Lung (tissue), 12 donors: ENCODE results near the gene ASB15. TPM values are rescaled to one million over a fixed set of nuclear protein-coding genes. Genes with fewer than 3 reads are reported as not detected.
A peak's percentile ranks its signal among the peaks of the same experiment; 100 is the strongest.

Source experiments
- ATAC-seq: fragments of 200-7000 bp; cut with Tn5 transposase; one replicate; pipeline ENCODE4 v1.9.1; 2020; ENCODE audit warnings: moderate number of reproducible peaks; ENCODE audit not compliant: insufficient read depth, low FRiP score
- DNase-seq, 3 donors: peaks; one replicate each; pipeline ENCODE4 v3.0.0-alpha.2; 2013 to 2017
- H3K27ac ChIP-seq, 2 donors: one replicate each; pipeline ENCODE4 v1.5.1; 2013; ENCODE audit warnings: mild to moderate bottlenecking in 2 of 2, moderate library complexity in 2 of 2, control low read depth in 1 of 2, inconsistent platforms in 1 of 2, low read depth in 1 of 2, low read length in 1 of 2
- H3K27me3 ChIP-seq, 3 donors: one replicate each; pipeline ENCODE4 v1.5.1; 2013; ENCODE audit warnings: low read length in 2 of 3; ENCODE audit not compliant: control insufficient read depth in 3 of 3, insufficient read depth in 3 of 3
- H3K36me3 ChIP-seq, 4 donors: one replicate each; pipeline ENCODE4 v1.5.1; 2013; ENCODE audit warnings: low read length in 4 of 4, mild to moderate bottlenecking in 1 of 4, moderate library complexity in 1 of 4; ENCODE audit not compliant: control insufficient read depth in 4 of 4, insufficient read depth in 4 of 4
- H3K4me1 ChIP-seq, 5 donors: one replicate each; pipeline ENCODE4 v1.5.1; 2013; ENCODE audit warnings: low read length in 5 of 5, mild to moderate bottlenecking in 2 of 5, moderate library complexity in 1 of 5; ENCODE audit not compliant: control insufficient read depth in 5 of 5, insufficient read depth in 5 of 5
- H3K4me3 ChIP-seq: one replicate; pipeline ENCODE4 v1.5.1; 2013; ENCODE audit warnings: mild to moderate bottlenecking, control low read depth, moderate library complexity
- H3K9ac ChIP-seq, 2 donors: one replicate each; pipeline ENCODE4 v1.5.1; 2013; ENCODE audit warnings: low read length in 2 of 2, control low read depth in 1 of 2; ENCODE audit not compliant: insufficient read depth in 1 of 2
- H3K9me3 ChIP-seq, 4 donors: one replicate each; pipeline ENCODE4 v1.5.1; 2013; ENCODE audit warnings: low read length in 3 of 4, mild to moderate bottlenecking in 1 of 4, moderate library complexity in 1 of 4; ENCODE audit not compliant: control insufficient read depth in 4 of 4, insufficient read depth in 3 of 4
- CTCF ChIP-seq: IDR thresholded peaks from 2 replicates; pipeline ENCODE4 v1.5.1; 2012; ENCODE audit warnings: mild to moderate bottlenecking; ENCODE audit errors: control extremely low read depth, extremely low read depth
- WGBS, 2 donors: extraction: QIAGEN DNeasy Blood & Tissue Kit; methylation state at CpG; one replicate each; pipeline ENCODE4 v1.1.7; 2013; 5-methylcytosine and 5-hydroxymethylcytosine counted together
- polyA plus RNA-seq, 2 donors: library from polyadenylated mRNA; stranded (reverse); fragments of 200-250 nt; gene quantifications; one replicate each; pipeline ENCODE4 v1.2.1, GENCODE V29; 2013
- total RNA-seq, 2 donors: library from RNA; depleted of rRNA in 1 of 2; stranded (reverse); fragments of >200 nt in 1 of 2; gene quantifications; one replicate each; pipeline ENCODE4 v1.2.1, GENCODE V29; 2014 to 2021
- donor health status: control.
- donor health status: control.
- donor health status: Bipolar disorder and iron deficiency.
- donor health status: healthy.
- donor health status: DM: yes; HTN: yes; CAD: no.

Gene ASB15
- total and polyA plus RNA-seq, 4 donors: not detected

- ATAC-seq (no peak), DNase-seq (no peak)
- no peak overlapping the region for H3K4me3 ChIP-seq
- H3K27ac ChIP-seq: peak overlapping the region in 1 of 2 donors; percentile 80
- no peak overlapping the region for H3K9ac ChIP-seq
- TF ChIP-seq CTCF: no peak
- 90 to 91% methylated on average over 6 of the region's 6 CpGs for WGBS, 2 donors
- peaks cover 0 to 8% (median 0%) of the 10 kb centered on the region in 5 donors for H3K4me1 ChIP-seq
- H3K36me3 ChIP-seq: peaks cover 0 to 4% (median 0%) of the 10 kb centered on the region in 4 donors
- peaks cover 0 to 2% (median 0%) of the 10 kb centered on the region in 4 donors for H3K9me3 ChIP-seq
- no peaks in the 10 kb centered on the region for H3K27me3 ChIP-seq
Measured at GRCh38 chr7:123658023-123658422, 56.4 kb downstream of the ASB15 start.

- Histone ChIP-seq H3K36me3 (peaks cover 0 to 4% (median 0%) of the 10 kb centered on the region in 4 donors), H3K4me3 (no peak overlapping the region), H3K9ac (no peak overlapping the region), H3K27me3 (no peaks in the 10 kb centered on the region), H3K9me3 (peaks cover 0 to 2% (median 0%) of the 10 kb centered on the region in 4 donors), H3K27ac (peak overlapping the region in 1 of 2 donors; percentile 80), H3K4me1 (peaks cover 0 to 13% (median 0%) of the 10 kb centered on the region in 5 donors)
- ATAC-seq (no peak), DNase-seq (no peak)
- 70 to 72% methylated on average over 8 of the region's 8 CpGs for WGBS, 2 donors
- TF ChIP-seq CTCF: no peak
Measured at GRCh38 chr7:123660514-123661354, 59.1 kb downstream of the ASB15 start.

GRCh38 chr7:123661765-123662164, 60.1 kb downstream of the ASB15 start:
- 45 to 49% methylated on average over 1 of the region's 1 CpG for WGBS, 2 donors
- H3K9ac ChIP-seq: no peak overlapping the region
- H3K9me3 ChIP-seq: peaks cover 0 to 2% (median 0%) of the 10 kb centered on the region in 4 donors

More at GRCh38 chr7:123661765-123662164, 60.1 kb downstream of the ASB15 start:
- TF ChIP-seq CTCF: no peak
- ATAC-seq (no peak), DNase-seq (no peak)
- H3K4me1 ChIP-seq: peaks cover 0 to 16% (median 0%) of the 10 kb centered on the region in 5 donors
- peaks cover 0 to 4% (median 0%) of the 10 kb centered on the region in 4 donors for H3K36me3 ChIP-seq
- H3K27ac ChIP-seq: peak overlapping the region in 1 of 2 donors; percentile 6
- H3K27me3 ChIP-seq: no peaks in the 10 kb centered on the region
- H3K4me3 ChIP-seq: no peak overlapping the region
